ENCODE data around the gene RPS6KB2. TPM values are rescaled to one million over a fixed set of nuclear protein-coding genes. Genes with fewer than 3 reads are reported as not detected.
A peak's percentile ranks its signal among the peaks of the same experiment; 100 is the strongest.

The RPS6KB2 gene
- total RNA-seq, 1 donor from 2014 or later = 72.3 TPM

DNA sequence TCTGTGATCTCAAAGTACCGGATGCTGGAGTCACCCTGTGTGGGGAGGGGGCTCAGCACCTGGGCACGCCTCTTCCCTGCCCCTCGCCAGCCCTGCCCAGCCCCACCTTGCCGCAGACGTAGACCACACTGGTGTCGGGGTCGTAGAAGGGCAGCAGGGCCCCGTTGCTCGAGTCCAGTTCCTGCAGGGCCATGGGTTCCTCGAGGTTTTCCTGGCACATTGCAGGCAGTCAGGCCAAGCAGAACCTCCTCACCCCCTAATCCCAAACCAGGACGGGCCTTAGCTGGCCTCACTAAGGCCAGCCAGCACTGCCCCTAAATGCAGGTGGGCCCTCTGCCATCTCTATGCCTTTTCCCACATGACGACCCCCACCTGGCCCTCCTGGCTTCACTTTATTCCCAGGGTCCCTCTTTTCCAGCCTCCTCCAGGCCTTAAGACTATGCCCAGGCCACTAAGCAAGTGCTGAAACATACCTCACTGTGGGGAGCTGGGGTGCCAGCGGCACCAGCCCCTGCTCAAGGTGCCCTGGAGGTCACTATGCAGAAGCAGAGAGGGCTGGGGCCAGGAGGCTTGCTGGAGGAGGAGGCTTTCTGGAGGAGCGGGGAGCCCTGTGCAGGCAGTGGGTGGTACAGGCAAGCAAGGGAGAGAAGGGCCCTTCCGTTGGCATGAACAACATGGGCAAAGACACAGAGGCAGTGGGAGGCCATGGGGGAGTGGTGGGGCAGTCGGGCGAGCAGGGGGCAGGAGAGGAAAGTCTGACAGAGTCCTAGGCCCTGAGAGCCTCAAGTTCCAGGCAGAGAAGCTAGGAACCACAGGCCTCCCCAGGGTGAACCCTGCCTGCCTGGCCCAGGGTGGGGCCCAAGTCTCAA is 12.2 kb downstream of the RPS6KB2 start:
- no peaks in the 10 kb centered on the region for H3K9me3 ChIP-seq
- H3K4me1 ChIP-seq = peaks cover 8 to 13% of the 10 kb centered on the region in 2 donors
- H3K27me3 ChIP-seq = no peaks in the 10 kb centered on the region
- intact Hi-C loops (cut with DNase I) = no loop called here
- peaks cover 22 to 29% of the 10 kb centered on the region in 2 donors for H3K36me3 ChIP-seq
- DNase-seq (ENCODE audit: low spot score in 2 of 2) = no peak
- no peak overlapping the region for H3K4me3 ChIP-seq
- TF ChIP-seq, protein P1, sequence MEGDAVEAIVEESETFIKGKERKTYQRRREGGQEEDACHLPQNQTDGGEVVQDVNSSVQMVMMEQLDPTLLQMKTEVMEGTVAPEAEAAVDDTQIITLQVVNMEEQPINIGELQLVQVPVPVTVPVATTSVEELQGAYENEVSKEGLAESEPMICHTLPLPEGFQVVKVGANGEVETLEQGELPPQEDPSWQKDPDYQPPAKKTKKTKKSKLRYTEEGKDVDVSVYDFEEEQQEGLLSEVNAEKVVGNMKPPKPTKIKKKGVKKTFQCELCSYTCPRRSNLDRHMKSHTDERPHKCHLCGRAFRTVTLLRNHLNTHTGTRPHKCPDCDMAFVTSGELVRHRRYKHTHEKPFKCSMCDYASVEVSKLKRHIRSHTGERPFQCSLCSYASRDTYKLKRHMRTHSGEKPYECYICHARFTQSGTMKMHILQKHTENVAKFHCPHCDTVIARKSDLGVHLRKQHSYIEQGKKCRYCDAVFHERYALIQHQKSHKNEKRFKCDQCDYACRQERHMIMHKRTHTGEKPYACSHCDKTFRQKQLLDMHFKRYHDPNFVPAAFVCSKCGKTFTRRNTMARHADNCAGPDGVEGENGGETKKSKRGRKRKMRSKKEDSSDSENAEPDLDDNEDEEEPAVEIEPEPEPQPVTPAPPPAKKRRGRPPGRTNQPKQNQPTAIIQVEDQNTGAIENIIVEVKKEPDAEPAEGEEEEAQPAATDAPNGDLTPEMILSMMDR (IDR thresholded peaks at IDR 0.05) = no peak
- peak overlapping the region in 1 of 2 donors; percentile 52 for H3K27ac ChIP-seq

GRCh38 chr11:67441098-67441563 is 12.8 kb downstream of the RPS6KB2 start:
- TF ChIP-seq, protein P1 (IDR thresholded peaks at IDR 0.05) = no peak
- Histone ChIP-seq H3K36me3 (peaks cover 15 to 23% of the 10 kb centered on the region in 2 donors), H3K4me3 (no peak overlapping the region), H3K27ac (peak overlapping the region in 1 of 2 donors; percentile 98), H3K4me1 (peaks cover 8 to 13% of the 10 kb centered on the region in 2 donors), H3K27me3 (no peaks in the 10 kb centered on the region), H3K9me3 (no peaks in the 10 kb centered on the region)
- intact Hi-C loops (cut with DNase I) = no loop called here
- DNase-seq (ENCODE audit: low spot score in 2 of 2) = no peak

DNA sequence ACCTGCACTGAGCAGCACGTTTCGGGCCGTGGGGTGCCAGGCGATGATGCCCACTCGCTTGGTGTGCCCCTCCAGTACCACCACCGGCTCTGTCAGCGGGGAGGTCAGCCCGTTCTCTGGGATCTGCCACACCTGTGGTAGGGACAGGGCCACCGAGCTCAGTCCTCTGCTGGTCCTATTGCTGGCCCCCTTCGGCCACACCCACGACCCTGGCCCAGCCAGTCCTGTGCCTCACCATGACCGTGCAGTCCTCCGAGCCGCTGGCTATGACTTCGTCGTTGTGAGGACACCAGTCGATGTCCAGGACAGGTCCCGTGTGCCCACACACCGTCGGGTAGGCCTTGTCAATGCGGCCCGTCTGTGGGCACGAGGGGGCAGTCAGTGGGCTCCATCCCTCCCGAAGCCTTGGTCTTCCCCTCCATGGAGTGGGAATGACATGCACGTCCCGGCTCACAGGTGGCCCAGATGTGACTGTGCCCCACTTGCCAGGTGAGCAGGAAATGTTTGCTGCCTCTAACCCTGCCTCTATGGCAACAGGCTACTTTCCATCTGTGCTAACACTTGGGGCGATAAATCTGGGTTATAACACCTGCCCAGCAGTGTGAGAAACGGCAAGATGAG is 13.5 kb downstream of the RPS6KB2 start:
- H3K4me3 ChIP-seq = peak overlapping the region in 1 of 2 donors; percentile 99
- DNase-seq (ENCODE audit: low spot score in 2 of 2) = no peak
- peak overlapping the region; percentile 12 to 98 for H3K27ac ChIP-seq
- TF ChIP-seq, protein P1 (IDR thresholded peaks at IDR 0.05) = no peak
- intact Hi-C loops (cut with DNase I) = no loop called here
- peaks cover 14 to 23% of the 10 kb centered on the region in 2 donors for H3K36me3 ChIP-seq
- H3K9me3 ChIP-seq = no peaks in the 10 kb centered on the region
- H3K27me3 ChIP-seq = no peaks in the 10 kb centered on the region
- peaks cover 8 to 13% of the 10 kb centered on the region in 2 donors for H3K4me1 ChIP-seq

- no peak for DNase-seq (ENCODE audit: low spot score in 2 of 2)
- H3K36me3 ChIP-seq = peaks cover 14 to 19% of the 10 kb centered on the region in 2 donors
- TF ChIP-seq, protein P1 (IDR thresholded peaks at IDR 0.05) = no peak
- peak overlapping the region; percentile 89 to 99 for H3K4me3 ChIP-seq
- H3K27me3 ChIP-seq = no peaks in the 10 kb centered on the region
- peak overlapping the region; percentile 94 to 98 for H3K27ac ChIP-seq
- H3K4me1 ChIP-seq = peaks cover 8 to 13% of the 10 kb centered on the region in 2 donors
- intact Hi-C loops (cut with DNase I) = loop anchor here (1.0 kb wide), 3 partner anchors 14 to 41 kb away; partner anchors contain the start of genes PPP1CA, RPS6KB2 and TMEM134
- H3K9me3 ChIP-seq = no peaks in the 10 kb centered on the region
Measured at GRCh38 chr11:67442504-67443404, 14.5 kb downstream of the RPS6KB2 start.

DNA sequence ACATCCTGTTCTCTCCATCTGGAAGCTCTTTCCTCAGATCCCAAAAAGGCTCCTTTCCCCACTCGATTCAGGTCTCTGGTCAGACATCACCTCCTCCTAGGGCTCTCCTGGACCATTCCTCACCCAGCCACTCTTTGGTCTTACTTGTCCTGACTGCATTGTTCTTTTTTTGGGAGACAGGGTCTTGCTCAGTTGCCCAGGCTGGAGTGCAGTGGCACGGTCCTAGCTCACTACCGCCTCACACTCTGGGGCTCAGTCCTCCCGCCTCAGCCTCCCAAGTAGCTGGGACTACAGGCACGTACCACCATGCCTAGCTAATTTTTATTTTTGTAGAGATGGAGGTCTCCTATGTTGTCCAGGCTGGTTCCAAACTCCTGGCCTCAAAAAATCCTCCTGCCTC is 17.2 kb downstream of the RPS6KB2 start:
- intact Hi-C loops (cut with DNase I) = no loop called here
- Histone ChIP-seq H3K4me3 (no peak overlapping the region), H3K27ac (no peak overlapping the region), H3K4me1 (peaks cover 8 to 13% of the 10 kb centered on the region in 2 donors), H3K36me3 (peaks cover 13 to 14% of the 10 kb centered on the region in 2 donors), H3K27me3 (no peaks in the 10 kb centered on the region), H3K9me3 (no peaks in the 10 kb centered on the region)
- TF ChIP-seq, protein P1 (IDR thresholded peaks at IDR 0.05) = no peak
- no peak for DNase-seq (ENCODE audit: low spot score in 2 of 2)
